Measurements from ENCODE around the gene HACD2.

Gene HACD2

DNA sequence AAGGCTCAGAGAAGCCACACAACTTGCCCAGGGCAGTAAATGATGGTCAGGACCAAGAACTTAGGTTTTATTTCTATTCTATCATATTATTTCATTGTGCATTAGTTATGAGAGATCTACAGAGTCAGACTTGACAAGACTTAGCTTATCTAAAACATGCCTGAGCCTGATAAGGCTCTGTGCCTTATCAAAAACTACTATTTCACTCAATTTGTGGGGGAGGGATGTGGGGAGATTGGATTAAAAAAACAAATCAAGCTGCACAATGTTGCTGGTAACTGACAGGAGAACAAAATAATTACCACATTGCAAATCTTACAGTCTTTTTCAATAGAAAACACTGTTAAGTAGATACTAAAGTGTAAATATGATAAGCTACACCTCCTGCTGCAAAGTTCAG, 16.0 kb downstream of the HACD2 start:
- DNase-seq, result no peak

DNA sequence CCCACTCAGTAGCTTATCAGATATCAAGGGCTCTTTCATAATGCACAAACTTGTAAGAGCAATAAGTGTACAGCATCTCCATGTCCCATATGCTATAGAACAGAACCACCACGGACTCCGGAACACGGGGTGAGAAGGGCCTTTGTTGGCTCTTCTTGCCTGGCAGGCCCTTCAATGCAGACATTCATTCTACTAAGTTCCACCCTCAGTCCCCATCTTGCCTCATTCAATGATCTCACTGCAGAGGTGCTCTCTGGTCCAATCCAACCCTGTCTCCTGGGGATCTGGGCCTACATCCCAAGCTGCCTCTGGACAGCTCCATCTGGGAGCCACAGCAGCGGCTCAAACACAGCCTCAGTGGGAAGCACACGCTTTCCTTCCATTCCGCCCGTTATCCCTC, 16.8 kb downstream of the HACD2 start:
- DNase-seq, result no peak

DNA sequence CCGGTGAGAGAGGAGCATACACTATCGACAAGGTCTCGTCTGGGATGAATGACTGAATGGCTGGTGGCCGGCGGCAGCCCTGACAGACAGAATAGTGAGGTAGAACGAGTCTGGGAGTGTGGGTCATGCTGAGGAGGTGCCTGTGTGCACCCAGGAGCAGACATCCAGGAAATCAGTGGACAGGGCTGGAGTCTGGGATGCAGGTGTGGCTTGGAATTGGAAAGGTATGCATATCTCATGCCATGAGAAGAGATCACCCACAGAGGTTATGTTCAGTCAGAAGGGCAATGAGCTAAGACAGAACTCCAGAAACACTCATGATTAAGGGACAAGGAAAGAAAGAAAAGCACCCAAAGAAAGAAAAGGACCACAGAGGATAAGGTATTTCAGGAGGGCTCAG, 20.8 kb downstream of the HACD2 start:
- no peak for DNase-seq

DNA sequence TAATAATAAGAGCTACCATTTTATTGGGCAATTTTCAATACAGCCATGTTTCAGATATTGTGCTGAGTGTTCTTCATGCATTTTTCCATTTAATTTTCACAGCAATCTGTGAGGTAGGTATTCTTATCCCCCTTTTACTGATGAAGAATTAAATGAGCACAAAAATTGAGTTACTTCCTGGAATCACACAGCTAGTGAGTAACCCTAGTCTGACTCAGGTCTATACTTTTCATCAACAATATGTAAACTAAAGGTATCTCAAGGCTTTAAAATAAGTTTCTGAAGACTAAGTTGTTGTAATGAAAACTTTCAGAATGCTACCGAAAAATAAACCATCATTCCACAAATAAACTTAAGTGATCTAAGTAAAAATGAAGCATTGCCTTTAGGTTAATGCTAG, 22.3 kb downstream of the HACD2 start:
- DNase-seq, result no peak

DNA sequence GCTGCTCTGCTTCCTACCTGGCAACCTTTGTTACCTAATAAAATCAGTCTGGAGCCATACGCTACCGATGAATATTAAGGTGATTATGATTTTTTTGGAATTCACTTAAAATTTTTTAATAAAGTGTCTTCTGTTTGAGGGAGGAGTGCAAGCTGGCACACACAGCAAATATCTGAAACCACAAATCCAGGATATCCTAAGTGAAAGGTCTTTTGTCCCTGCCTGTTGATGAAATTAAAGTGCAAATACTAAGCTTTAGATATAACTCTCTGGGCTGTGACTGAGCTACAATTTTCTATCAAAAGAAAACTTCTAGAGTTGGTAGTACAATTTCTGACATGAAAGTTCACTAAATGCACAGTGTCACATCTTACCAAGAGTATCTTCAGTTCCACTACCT, 23.7 kb downstream of the HACD2 start:
- no peak for DNase-seq

DNA sequence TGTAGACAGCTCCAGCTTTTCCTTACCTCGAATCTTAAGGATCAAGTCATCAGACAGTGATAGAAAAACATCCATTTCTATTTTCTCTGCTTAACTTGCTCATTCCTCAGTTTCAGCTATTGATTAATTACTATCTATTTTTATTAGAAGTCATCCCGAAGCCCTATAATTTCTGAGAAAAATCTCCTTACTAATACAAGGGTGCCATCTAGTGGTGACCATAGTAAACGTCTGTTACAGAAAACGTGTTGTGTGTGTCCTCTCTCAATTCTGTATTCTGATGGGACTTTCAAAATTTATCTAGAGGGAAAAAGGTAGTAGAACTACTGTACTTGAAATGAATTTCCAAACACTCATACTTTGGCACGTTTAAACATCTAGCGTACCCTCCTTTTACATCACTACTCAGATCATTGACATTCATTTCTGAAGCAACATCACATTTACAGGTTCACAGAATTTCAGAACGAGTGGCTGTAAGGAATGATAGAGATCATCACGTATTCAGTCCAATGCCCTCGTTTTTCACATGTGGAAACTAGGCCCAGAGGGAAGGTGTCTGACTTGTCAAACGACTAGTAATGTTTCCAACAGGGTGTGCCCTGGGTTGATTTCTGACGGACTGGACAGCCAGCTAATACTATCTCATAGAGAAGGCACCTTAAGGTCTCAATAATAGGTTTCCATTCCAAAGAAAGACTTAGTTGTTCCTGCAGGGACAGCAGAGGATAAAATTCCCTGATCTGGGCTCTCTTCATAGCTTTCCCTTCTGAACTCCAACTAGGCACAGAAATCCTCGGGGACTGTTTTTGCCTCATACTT, 25.6 kb downstream of the HACD2 start:
- DNase-seq, result peak; percentile 50

DNA sequence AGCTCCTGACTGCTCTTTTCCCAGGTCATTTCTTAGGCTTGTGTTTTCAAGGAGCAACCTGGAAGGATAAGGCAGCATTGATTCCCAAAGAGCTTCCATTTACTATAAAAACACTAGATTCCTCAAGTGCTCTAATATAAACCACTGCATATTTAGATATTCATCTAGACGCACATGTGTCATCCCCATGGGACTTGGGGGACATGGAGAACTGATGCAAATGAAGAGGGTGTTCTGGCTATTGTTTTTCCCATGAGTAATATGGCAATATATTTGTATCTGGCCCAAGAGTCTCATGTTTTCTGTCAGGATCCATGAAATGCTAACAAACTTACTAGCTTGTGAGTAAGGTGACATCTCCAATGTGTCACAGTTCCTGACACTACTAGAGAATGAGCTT, 31.3 kb downstream of the HACD2 start:
- DNase-seq, result no peak

DNA sequence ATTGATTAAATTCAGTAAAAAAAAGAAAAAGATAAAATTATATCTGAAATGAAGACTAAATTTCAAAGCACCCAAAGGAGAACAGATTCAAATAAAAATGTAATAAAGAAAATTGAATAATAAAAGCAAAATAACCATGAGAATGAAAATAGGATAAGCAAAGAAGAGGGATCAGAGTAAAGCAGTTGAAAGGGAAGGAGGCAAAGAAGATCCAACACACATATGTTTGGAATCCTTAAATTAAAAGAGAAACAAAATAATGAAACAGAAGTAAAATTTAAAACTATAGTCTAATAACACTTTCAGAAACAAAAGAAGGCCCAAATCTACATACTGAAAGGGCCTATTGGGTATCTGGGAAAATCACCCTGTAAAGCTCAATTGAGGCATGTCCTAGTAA, 32.1 kb downstream of the HACD2 start:
- no peak for DNase-seq

DNA sequence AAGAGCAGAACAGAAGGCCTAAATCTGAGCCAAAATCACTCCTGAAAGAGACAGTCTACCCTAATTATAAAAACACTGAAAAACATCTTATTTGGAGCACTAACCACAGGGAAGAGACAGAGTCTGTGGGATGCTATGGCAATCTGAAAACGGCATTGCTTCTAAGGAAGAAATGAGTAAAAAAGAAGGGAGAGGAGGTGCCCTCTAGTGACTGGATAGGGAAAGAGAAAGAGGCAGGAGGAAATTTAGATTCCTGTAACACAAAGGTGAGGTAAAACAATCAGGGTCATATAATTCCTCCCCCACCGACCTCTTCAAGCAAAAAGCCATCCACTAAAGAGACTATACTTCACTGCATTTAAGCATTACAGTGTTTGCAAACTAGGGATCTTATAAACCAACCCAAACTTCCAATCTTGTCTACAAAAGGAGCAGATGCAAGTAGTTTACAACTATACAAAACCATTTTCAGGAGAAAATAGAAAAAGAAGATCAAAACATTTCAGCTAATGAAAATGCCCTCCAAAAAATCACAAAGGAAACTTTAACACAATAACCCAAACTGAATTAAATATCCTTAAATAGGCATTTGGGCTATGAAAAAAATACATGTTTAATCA, 32.6 kb downstream of the HACD2 start:
- peak; percentile 36 for DNase-seq

DNA sequence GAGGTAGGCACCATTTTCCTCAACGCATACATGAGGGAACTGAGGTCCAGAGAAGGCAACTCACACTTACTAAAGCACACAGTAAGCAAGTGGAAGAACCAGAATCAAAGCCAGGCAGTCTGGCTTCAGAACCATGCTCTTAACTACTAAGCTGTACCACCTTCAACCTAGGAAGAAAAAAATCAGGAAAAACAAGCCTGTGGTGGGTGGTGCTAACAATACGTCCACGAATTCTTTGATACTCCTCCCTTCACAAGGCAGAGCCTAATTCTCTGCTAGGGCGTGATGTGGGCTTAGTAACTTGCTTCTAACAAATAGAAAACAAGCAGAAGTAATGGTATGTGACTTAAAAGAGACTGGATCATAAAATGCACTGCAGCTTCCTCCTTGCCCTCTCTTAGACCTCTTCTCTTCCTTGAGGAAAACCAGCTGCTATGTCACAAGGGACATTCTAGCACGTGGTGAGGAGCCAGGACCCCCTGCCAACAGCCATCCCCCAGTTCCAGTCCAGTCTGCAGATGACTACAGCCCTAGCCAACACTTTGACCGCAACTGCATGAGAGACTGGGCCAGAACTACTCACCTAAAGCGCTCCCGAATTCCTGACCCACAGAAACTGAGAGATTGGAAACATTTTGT, 36.9 kb downstream of the HACD2 start:
- DNase-seq, result no peak

DNA sequence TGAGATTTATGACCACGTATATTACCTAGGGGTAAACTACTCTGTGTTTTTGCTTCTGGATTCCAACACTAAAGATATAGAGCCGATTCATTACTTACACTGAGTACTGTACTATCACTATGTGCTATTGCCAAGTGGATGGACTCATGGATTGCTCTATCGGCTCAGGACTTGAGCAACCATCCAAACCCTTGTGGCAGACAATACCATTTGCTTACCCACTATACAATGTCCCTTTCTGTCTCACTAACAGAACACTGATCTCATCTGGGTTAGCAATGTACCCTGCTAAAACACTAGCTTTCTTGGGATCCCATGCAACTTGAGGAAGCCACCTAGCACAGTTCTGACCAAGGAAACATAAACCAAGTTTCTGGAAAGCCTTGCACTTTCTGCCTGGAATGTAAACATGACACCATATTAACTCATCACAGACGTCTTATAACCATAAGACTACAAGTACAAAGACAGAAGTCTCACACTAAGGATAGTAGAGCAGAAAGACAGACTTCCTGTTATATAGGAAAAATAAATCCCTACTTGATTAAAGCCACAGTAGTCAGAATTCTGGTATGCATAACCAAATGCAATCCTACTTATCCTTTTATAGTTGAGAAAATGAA, 38.6 kb downstream of the HACD2 start:
- peak; percentile 65 for DNase-seq

DNA sequence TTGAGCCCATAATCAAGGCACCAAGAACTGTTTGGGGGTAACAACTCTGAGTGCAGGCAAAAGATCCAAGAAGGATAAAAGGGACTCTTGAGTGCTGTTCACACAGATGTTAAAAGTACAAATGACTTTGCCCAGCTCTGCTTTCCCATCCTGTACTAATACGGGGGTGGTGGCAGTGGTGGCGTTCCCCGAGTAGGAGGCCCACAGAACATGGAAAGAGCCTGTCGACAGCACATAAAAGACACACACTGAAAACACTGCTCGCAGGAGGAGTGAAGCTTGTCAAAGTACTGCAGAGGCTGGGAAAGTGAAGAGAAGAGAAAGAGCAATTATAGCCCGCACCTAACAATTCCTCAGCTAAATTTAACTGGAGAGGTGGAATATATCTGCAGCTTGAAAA, 40.9 kb downstream of the HACD2 start:
- no peak for DNase-seq

DNA sequence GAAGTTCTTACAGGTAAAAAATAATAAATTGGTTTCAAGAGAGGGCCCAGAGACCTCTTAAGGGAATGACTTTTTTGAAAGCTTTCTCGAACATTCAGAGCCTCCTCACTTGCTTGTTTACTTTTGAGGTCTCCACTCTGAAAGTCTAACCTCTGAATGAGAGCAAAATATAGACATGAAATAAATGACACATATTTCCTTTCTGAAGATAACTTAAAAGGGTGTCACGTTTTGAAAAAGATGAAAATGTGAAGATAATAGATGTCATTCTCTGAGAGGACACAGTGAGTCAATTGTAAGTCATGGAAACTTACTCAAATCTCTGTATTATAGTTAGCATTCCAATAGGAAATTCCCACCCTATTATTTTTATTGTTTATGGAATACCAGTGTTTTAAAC, 44.6 kb downstream of the HACD2 start:
- peak; percentile 20 for DNase-seq

DNA sequence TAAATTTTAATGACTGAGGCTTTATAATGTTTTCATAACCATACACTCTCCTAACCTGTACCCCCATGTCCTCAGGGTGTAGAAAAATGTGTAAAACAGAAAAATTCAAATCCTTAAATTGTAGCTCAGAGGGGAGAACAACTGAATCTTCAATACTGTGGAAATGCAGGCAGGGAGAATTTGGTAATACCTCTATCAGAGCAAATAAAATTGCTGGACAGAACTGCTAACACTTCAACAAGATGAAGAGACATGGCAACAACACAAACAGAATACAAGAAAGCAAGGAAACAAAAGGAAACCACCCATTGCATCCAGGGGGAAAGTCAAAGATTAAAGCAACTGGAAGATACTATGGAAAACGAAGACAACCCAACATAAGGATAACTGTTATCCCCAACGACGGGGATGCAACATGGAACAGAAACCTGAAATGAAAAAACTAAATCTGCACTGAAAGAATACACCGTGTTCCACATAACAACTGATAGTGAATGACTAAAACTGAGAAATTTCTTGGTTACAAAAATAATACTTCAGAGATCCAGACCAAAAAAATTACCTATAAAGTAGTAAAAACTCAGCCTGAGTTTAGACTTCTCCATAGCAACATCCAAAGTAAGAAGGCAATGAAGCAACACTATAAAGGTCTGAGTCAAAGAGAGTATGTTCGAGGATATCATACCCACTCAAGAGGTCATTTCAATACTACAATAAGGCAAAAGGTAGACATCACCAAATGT, 48.5 kb downstream of the HACD2 start:
- no peak for DNase-seq

DNA sequence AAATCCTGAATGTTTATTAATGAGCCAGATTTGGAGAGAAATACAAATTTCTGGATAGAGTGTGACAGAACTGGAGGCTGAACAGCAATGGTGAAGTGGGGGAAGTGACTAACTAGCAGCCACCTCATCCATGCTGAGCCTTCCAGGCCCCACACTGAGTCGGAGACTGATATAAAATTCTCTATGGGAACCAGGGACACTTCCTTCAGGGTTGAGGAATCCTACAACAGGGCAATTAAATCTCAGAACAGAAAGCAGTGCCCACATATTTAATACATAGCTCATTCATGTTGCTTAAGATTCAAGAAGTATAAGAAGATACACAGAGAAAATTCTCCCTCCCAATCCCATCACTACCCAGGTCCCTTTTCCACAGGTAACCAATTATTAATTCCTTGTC, 49.3 kb downstream of the HACD2 start:
- DNase-seq, result peak; percentile 80

DNA sequence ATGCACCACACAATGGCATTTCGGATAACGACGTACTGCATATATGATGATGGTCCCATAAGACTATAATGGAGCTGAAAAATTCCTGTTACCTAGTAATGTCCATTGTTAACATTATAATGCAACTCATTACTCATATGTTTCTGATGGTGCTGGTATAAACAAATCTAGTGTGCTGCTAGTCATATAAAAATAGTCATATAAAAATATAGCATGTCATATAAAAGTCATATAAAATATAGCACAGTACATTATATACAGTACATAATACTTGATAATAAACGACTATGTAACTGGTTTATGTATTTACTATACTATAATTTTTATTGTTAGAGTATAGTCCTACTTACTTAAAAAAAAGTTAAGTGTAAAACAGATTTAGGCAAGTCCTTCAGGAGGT, 50.6 kb downstream of the HACD2 start:
- DNase-seq, result no peak

DNA sequence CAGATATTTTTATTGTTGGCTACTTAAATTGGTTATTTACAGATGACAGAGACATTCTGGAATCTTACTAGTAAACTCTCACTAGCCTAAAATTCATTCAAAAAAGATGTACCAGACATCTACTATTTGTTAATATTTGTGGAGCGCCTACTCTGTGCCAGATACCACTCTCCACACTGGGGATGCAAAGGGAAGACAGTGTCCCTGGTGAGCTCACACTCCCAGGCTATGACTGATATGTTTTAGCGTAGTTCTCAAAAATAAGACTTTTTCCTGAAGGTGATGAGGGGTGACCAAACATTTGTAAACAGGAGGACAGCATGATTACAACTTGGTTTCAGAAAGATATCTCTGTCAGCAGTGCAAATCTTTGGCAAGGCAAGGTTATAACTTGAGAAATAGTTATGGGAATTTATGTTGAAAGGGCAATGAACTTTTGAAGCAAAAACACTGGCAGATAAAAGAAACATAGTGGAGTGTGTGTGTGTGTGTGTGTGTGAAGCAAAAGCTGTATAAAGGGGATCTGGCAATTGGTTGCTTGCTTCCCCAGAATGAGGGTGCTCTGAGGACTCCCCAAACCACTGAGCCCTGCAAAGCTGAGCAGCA, 51.2 kb downstream of the HACD2 start:
- no peak for DNase-seq

DNA sequence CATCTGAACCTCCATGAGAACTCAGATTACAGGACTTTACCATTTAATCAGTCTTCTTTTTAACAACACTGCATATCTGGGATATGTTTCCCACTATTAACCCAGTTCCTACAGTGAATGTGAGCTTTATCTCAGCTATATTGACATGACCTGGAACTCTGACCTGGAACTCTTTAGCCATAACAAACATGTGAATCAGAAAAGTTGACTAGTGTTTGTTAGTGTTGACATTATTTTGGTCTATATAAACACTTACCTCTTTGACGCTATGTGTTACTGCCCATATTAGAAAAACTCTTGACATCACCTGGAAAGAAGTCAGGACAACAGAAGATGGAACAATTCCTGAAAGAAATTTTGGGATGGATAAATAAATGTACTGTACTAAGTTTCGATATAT, 56.7 kb downstream of the HACD2 start:
- no peak for DNase-seq

DNA sequence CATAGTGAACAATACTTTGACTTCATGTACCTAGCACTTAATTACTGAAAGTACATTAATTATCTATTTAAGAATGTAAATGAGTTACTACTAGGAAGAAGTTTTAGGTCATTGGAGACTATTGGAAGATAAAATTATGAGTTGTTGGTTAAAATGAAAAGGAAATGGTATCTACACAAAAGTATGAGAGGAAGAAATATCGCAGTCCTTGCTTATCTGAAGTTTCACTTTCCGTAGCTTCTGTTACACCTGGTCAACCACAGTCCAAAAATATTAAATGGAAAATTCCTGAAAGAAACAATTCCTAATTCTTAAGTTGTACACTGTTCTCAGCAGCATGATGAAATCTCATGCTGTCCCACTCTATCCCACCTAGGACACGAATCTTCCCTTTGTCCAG, 57.8 kb downstream of the HACD2 start:
- DNase-seq, result no peak

DNA sequence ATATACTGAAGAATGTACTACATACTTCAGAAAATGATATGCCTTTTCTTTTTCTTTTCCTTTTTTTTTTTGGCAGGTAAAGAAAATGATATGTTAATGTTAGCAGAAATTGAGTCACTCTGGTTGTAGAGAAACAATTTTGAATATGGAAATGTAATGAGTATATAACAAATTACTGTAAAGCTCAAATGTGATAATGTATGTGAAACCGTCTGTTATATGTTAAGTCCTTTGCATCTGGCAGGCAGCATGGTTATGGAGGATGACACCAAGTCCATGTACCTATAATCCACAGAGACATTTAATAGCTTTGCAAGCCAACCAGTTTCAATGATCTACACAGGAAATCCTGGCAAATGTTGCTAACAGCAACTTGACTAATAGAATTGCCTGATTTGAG, 58.4 kb downstream of the HACD2 start:
- no peak for DNase-seq

DNA sequence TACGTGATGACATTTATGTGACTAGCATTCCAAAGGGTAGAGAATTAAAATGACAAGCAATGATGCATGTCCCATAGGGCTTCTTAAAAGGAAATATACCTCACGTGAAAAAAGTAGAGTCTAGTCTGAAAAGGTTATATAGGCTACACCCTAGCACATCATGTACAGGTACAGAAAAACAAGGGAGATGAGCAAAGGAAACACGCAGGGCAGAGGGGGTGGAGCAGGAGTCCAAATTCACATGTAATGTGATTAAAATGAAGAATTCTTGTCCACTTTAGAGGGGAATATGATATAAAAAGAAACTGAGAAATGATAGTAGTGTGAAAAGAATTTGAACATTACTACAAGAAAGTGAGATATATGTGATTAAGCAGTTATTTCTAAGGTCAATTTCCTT, 59.4 kb downstream of the HACD2 start:
- no peak for DNase-seq

DNA sequence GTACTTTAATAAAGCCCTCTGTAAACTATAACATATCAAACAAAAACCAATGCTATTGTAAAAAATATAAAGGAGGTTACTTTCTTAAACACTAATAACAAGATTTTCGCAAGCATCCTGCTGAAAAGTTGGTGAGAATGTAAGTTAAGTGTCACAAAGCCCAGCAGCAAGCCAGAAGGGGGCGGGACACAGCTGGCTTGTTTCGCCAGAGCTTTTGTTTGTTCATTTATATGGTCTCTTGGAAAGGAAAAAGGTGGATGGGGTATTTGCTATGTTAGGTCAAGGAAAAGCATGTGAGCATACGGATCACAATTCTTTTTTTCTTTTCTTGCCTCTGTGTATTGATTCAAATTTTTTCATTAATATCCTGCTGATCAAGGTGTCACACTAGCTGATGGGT, 59.9 kb downstream of the HACD2 start:
- DNase-seq, result no peak

DNA sequence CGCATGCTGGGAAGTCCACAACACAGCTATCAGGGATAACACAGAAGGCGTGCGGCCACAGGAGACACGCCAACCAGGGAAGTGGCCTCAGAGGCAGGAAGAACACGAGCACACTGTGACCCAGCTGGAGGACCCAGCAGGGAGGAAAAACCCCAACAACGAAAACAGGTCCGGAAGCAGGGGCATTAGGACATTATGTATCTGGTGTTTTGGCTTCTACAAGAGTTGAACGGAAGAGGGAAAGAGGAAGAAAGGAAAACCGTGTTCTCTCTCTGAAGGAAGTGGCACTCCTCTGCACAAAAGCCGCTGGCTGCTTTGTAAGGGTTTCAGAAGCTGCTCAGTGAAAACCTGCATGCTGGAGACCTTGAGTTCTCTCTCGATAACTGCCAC, 61.8 kb downstream of the HACD2 start:
- no peak for DNase-seq

Data from EL (cell line).